Neuronal stem cell (in vitro differentiated cells): ENCODE results near the gene AP5Z1.
A peak's percentile ranks its signal among the peaks of the same experiment; 100 is the strongest.

Experiments
- DNase-seq: peaks from one replicate; pipeline ENCODE4 v3.0.0-alpha.2; 2013; ENCODE audit warnings: low spot score
- H2AFZ ChIP-seq: one replicate; pipeline ENCODE4 v1.6.1; 2013; ENCODE audit warnings: mild to moderate bottlenecking, low read length, inconsistent platforms
- H2AK5ac ChIP-seq: 2 replicates; pipeline ENCODE4 v1.6.1; 2013; ENCODE audit warnings: low read depth, mild to moderate bottlenecking, inconsistent platforms, low read length, moderate library complexity, mixed read lengths
- H2BK120ac ChIP-seq: 2 replicates; pipeline ENCODE4 v1.6.1; 2013; ENCODE audit warnings: low read depth, mild to moderate bottlenecking, inconsistent platforms, low read length, moderate library complexity, mixed read lengths
- H2BK12ac ChIP-seq: one replicate; pipeline ENCODE4 v1.6.1; 2013; ENCODE audit warnings: low read length, inconsistent platforms
- H2BK15ac ChIP-seq: 2 replicates; pipeline ENCODE4 v1.6.1; 2013; ENCODE audit warnings: mild to moderate bottlenecking, low read length, inconsistent platforms, mixed read lengths
- H2BK5ac ChIP-seq: one replicate; pipeline ENCODE4 v1.6.1; 2013; ENCODE audit warnings: inconsistent platforms, mild to moderate bottlenecking, low read length, moderate library complexity
- H3K14ac ChIP-seq: one replicate; pipeline ENCODE4 v1.6.1; 2013; ENCODE audit warnings: low read length, inconsistent platforms
- H3K18ac ChIP-seq: 2 replicates; pipeline ENCODE4 v1.6.1; 2013; ENCODE audit warnings: low read length, inconsistent platforms
- H3K23ac ChIP-seq: 2 replicates; pipeline ENCODE4 v1.6.1; 2013; ENCODE audit warnings: low read depth, mild to moderate bottlenecking, mixed read lengths, low read length, inconsistent platforms; ENCODE audit not compliant: poor library complexity
- H3K27ac ChIP-seq: replicated peaks from 3 replicates; pipeline ENCODE4 v1.5.1; 2013; ENCODE audit warnings: low read length, inconsistent platforms
- H3K27me3 ChIP-seq, 3 experiments: 2 replicates each; pipeline ENCODE4 v1.6.1; 2013; ENCODE audit warnings: low read length in 3 of 3, mild to moderate bottlenecking in 2 of 3, inconsistent platforms in 1 of 3, low read depth in 1 of 3, mixed read lengths in 1 of 3, moderate library complexity in 1 of 3; ENCODE audit not compliant: control insufficient read depth in 3 of 3, insufficient read depth in 3 of 3
- H3K36me3 ChIP-seq, 2 donors: replicated peaks in 1 of 2; 2 replicates each; pipeline ENCODE4 v1.6.1; 2013; ENCODE audit warnings: low read length in 2 of 2; ENCODE audit not compliant: control insufficient read depth in 2 of 2, insufficient read depth in 2 of 2
- H3K4ac ChIP-seq: 2 replicates; pipeline ENCODE4 v1.6.1; 2013; ENCODE audit warnings: inconsistent platforms, mild to moderate bottlenecking, low read length, moderate library complexity
- H3K4me1 ChIP-seq, 2 donors: 1 replicate in 1 of 2; 2 replicates in 1 of 2; pipeline ENCODE4 v1.6.1; 2013; ENCODE audit warnings: low read length in 2 of 2, low read depth in 1 of 2; ENCODE audit not compliant: control insufficient read depth in 2 of 2, insufficient read depth in 1 of 2
- H3K4me2 ChIP-seq: one replicate; pipeline ENCODE4 v1.6.1; 2013; ENCODE audit warnings: mild to moderate bottlenecking, low read length, inconsistent platforms; ENCODE audit not compliant: insufficient read depth, poor library complexity, severe bottlenecking
- H3K4me3 ChIP-seq, 2 donors: 2 replicates each; pipeline ENCODE4 v1.5.1; 2013; ENCODE audit warnings: low read length in 2 of 2, mild to moderate bottlenecking in 2 of 2, inconsistent platforms in 1 of 2, moderate library complexity in 1 of 2
- H3K79me1 ChIP-seq: one replicate; pipeline ENCODE4 v1.6.1; 2013; ENCODE audit warnings: low read depth, mild to moderate bottlenecking, inconsistent platforms, low read length, moderate library complexity
- H3K9ac ChIP-seq: one replicate; pipeline ENCODE4 v1.6.1; 2013; ENCODE audit warnings: mild to moderate bottlenecking, low read depth, low read length, inconsistent platforms; ENCODE audit not compliant: poor library complexity
- H3K9me3 ChIP-seq, 2 donors: replicated peaks in 1 of 2; 2 replicates each; pipeline versions ENCODE3 to v1.6.1; 2013; ENCODE audit warnings: low read length in 2 of 2, mild to moderate bottlenecking in 2 of 2, inconsistent platforms in 1 of 2, low read depth in 1 of 2, mixed read lengths in 1 of 2, moderate library complexity in 1 of 2; ENCODE audit not compliant: control insufficient read depth in 2 of 2, insufficient read depth in 1 of 2
- H4K8ac ChIP-seq: one replicate; pipeline ENCODE4 v1.6.1; 2013; ENCODE audit warnings: low read depth, mild to moderate bottlenecking, inconsistent platforms, low read length, moderate library complexity
- H4K91ac ChIP-seq: one replicate; pipeline ENCODE4 v1.6.1; 2013; ENCODE audit warnings: low read length, low read depth, mild to moderate bottlenecking, inconsistent platforms; ENCODE audit not compliant: poor library complexity
- WGBS, 2 donors: extraction: QIAGEN DNeasy Blood & Tissue Kit; methylation state at CpG; one replicate each; pipeline ENCODE4 v1.1.7; 2013; ENCODE audit warnings: missing lambda C conversion rate in 2 of 2, mixed read lengths in 1 of 2; ENCODE audit not compliant: insufficient read length in 2 of 2, insufficient replicate concordance in 1 of 2; ENCODE audit errors: extremely low coverage in 2 of 2; 5-methylcytosine and 5-hydroxymethylcytosine counted together

The AP5Z1 gene

DNA sequence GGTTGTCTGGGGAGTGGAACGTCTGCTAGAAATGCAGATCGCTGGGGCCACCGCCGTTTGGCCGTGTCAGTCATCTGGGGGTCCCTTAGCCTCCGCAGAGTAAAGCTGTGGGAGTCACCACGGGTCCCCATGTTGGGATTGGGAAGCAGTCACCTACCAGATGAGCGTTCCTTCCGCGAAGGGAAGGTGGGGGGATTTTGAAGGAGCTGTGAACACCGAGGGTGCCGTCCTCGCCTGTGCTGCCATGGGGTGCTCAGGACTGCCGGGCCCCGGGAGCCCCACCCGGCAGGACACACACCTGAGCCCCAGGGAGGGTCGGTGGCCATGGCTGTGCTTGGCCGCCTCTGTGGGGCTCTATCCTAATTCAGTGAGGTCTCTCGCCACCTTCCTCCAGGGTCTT is 46.2 kb upstream of the AP5Z1 start:
- Histone ChIP-seq H3K79me1 (peaks cover 9% of the 10 kb centered on the region), H2AFZ (no peak overlapping the region), H3K36me3 (peaks cover 4 to 50% of the 10 kb centered on the region in 2 donors), H2BK12ac (no peak overlapping the region), H3K23ac (peak overlapping the region; percentile 10), H2BK5ac (no peak overlapping the region), H3K9me3 (peaks cover 0 to 3% of the 10 kb centered on the region in 2 donors), H2BK120ac (no peak overlapping the region), H3K4me2 (no peak overlapping the region), H4K8ac (no peak overlapping the region), H3K4me3 (no peak overlapping the region), H4K91ac (no peak overlapping the region), H3K18ac (no peak overlapping the region), H3K27ac (no peak overlapping the region), H3K9ac (no peak overlapping the region), H3K27me3 (no peaks in the 10 kb centered on the region), H3K4ac (no peak overlapping the region), H3K4me1 (peaks cover 12 to 18% of the 10 kb centered on the region in 2 donors), H2AK5ac (no peak overlapping the region), H3K14ac (no peak overlapping the region), H2BK15ac (no peak overlapping the region)
- no peak for DNase-seq
- WGBS, 2 donors, result no CpG with 5 or more reads among the region's 19 CpGs

DNA sequence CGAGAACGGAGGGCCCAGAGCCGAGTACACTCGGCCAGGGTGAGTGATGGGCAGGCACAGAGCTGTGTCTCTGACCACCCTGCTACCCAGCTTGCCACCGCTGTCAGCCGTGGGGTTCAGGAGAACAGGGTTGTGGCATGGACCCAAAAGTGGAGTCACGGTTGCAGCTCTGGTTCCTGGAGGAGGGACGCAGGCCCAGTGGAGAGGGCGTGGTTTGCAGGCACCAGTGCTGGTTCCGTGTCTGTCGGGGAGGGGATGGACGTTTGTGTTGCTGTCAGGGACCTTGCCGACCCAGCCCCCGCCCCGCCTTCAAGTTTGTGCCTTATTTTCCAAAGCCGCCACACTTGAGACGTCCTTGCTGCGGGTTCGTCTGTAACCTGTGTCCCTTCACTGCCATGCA is 45.1 kb upstream of the AP5Z1 start:
- no CpG with 5 or more reads among the region's 19 CpGs for WGBS, 2 donors
- Histone ChIP-seq H4K91ac (no peak overlapping the region), H3K9ac (peak overlapping the region; percentile 32), H3K4me2 (no peak overlapping the region), H2BK12ac (no peak overlapping the region), H2BK120ac (no peak overlapping the region), H3K14ac (peak overlapping the region; percentile 63), H3K4ac (no peak overlapping the region), H2AK5ac (peak overlapping the region; percentile 5), H2BK15ac (no peak overlapping the region), H3K79me1 (peaks cover 5% of the 10 kb centered on the region), H2AFZ (no peak overlapping the region), H3K27me3 (no peaks in the 10 kb centered on the region), H3K18ac (peak overlapping the region; percentile 67), H3K23ac (peak overlapping the region; percentile 52), H4K8ac (no peak overlapping the region), H3K4me1 (peaks cover 6 to 9% of the 10 kb centered on the region in 2 donors), H2BK5ac (no peak overlapping the region), H3K9me3 (peaks cover 0 to 3% of the 10 kb centered on the region in 2 donors), H3K36me3 (peaks cover 4 to 50% of the 10 kb centered on the region in 2 donors), H3K4me3 (peak overlapping the region in 1 of 2 donors; percentile 41), H3K27ac (no peak overlapping the region)
- DNase-seq, result no peak

DNA sequence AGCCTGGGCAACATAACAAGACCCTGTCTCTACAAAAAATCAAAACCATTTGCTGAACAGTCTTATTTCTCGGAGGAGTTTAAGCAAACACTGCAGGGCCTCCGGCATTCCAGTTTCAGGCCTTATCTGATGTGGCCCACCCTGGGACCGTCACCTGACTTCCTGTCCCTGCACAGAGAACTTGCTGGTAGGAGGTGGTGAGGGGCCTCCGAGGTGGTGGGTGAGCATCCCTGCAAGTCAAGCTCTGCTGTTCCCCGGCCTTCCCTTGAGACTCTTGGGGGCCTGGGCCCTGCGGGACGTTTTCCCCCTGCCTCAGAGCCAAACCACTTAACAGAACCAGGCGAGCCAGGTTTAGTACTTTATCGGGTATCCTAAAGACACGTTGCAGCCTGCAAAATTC is 44.5 kb upstream of the AP5Z1 start:
- Histone ChIP-seq H4K91ac (no peak overlapping the region), H3K4me2 (no peak overlapping the region), H2AK5ac (no peak overlapping the region), H3K18ac (no peak overlapping the region), H2BK120ac (no peak overlapping the region), H3K36me3 (peaks cover 4 to 55% of the 10 kb centered on the region in 2 donors), H3K9ac (no peak overlapping the region), H3K4ac (no peak overlapping the region), H3K14ac (no peak overlapping the region), H3K4me1 (peaks cover 0 to 4% of the 10 kb centered on the region in 2 donors), H2AFZ (no peak overlapping the region), H3K79me1 (peaks cover 5% of the 10 kb centered on the region), H3K23ac (no peak overlapping the region), H3K9me3 (peaks cover 0 to 3% of the 10 kb centered on the region in 2 donors), H4K8ac (no peak overlapping the region), H3K27me3 (no peaks in the 10 kb centered on the region), H2BK12ac (no peak overlapping the region), H2BK15ac (no peak overlapping the region), H2BK5ac (no peak overlapping the region), H3K4me3 (no peak overlapping the region), H3K27ac (no peak overlapping the region)
- no peak for DNase-seq
- no CpG with 5 or more reads among the region's 10 CpGs for WGBS, 2 donors

DNA sequence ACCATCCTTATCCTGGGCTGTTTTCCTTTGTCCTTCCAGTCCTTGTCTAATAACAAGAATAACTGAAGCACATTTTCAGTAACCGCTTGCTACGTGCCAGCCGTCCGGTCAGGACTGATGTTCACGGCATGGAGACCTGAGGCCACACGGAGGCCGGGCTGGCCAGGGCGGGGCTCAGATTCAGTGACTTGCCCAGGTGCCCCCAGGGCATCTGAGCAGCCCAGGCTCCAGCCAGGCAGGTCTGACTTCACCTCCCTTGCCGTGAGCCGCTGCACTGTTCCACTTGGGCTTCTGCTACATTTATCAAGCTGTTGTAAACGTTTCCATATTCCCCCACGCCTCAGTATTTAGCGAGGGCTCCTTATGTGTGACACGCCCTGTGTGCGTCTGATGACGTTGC is 43.6 kb upstream of the AP5Z1 start:
- no peak overlapping the region for H2BK5ac ChIP-seq
- H3K4me2 ChIP-seq, result no peak overlapping the region
- no peak overlapping the region for H3K14ac ChIP-seq
- no peaks in the 10 kb centered on the region for H3K27me3 ChIP-seq
- H3K9me3 ChIP-seq, result peaks cover 0 to 3% of the 10 kb centered on the region in 2 donors
- peaks cover 4 to 48% of the 10 kb centered on the region in 2 donors for H3K36me3 ChIP-seq
- no peak overlapping the region for H3K23ac ChIP-seq
- no peak overlapping the region for H2BK15ac ChIP-seq
- peaks cover 0 to 2% of the 10 kb centered on the region in 2 donors for H3K4me1 ChIP-seq
- no peak overlapping the region for H2BK120ac ChIP-seq
- no peak overlapping the region for H3K4ac ChIP-seq
- H2BK12ac ChIP-seq, result no peak overlapping the region
- DNase-seq, result no peak
- no peak overlapping the region for H3K9ac ChIP-seq
- WGBS, 2 donors, result no CpG with 5 or more reads among the region's 16 CpGs
- H2AK5ac ChIP-seq, result no peak overlapping the region
- H3K4me3 ChIP-seq, result no peak overlapping the region
- H3K79me1 ChIP-seq, result peaks cover 6% of the 10 kb centered on the region
- no peak overlapping the region for H2AFZ ChIP-seq
- no peak overlapping the region for H3K18ac ChIP-seq
- H4K91ac ChIP-seq, result no peak overlapping the region
- no peak overlapping the region for H4K8ac ChIP-seq
- H3K27ac ChIP-seq, result no peak overlapping the region
